H9 (cell line): ENCODE data around the gene POMGNT1. TPM values are rescaled to one million over a fixed set of nuclear protein-coding genes. Genes with fewer than 3 reads are reported as not detected.

Experiments used
- DNase-seq: peaks from one replicate; pipeline ENCODE4 v3.0.0-alpha.2; 2017
- H2AFZ ChIP-seq: one replicate; pipeline ENCODE4 v1.6.1; 2013; ENCODE audit warnings: mild to moderate bottlenecking, low read length, control low read depth, moderate library complexity
- H2AK5ac ChIP-seq: 2 replicates; pipeline ENCODE4 v1.6.1; 2013; ENCODE audit warnings: low read length, control low read depth, mixed read lengths; ENCODE audit not compliant: insufficient read length
- H2BK120ac ChIP-seq: one replicate; pipeline ENCODE4 v1.6.1; 2013; ENCODE audit warnings: low read depth, mild to moderate bottlenecking, low read length, control low read depth, inconsistent platforms; ENCODE audit not compliant: poor library complexity, severe bottlenecking
- H2BK12ac ChIP-seq: 2 replicates; pipeline ENCODE4 v1.6.1; 2013; ENCODE audit warnings: low read length, control low read depth, mixed read lengths, low read depth; ENCODE audit not compliant: insufficient read length
- H2BK15ac ChIP-seq: 2 replicates; pipeline ENCODE4 v1.6.1; 2013; ENCODE audit warnings: low read depth, low read length, control low read depth
- H2BK20ac ChIP-seq: one replicate; pipeline ENCODE4 v1.6.1; 2013; ENCODE audit warnings: low read depth, mild to moderate bottlenecking, low read length, control low read depth, inconsistent platforms; ENCODE audit not compliant: poor library complexity, severe bottlenecking
- H2BK5ac ChIP-seq: 2 replicates; pipeline ENCODE4 v1.6.1; 2013; ENCODE audit warnings: low read length, control low read depth, mixed read lengths; ENCODE audit not compliant: insufficient read length
- H3K14ac ChIP-seq: 2 replicates; pipeline ENCODE4 v1.6.1; 2013; ENCODE audit warnings: low read length, control low read depth; ENCODE audit not compliant: insufficient read depth
- H3K18ac ChIP-seq: 2 replicates; pipeline ENCODE4 v1.6.1; 2013; ENCODE audit warnings: low read depth, mild to moderate bottlenecking, mixed read lengths, low read length, control low read depth; ENCODE audit not compliant: insufficient read length
- H3K23ac ChIP-seq: 2 replicates; pipeline ENCODE4 v1.6.1; 2013; ENCODE audit warnings: low read length, control low read depth, mixed read lengths, low read depth; ENCODE audit not compliant: insufficient read length
- H3K23me2 ChIP-seq: 2 replicates; pipeline ENCODE4 v1.6.1; 2013; ENCODE audit warnings: low read depth, mild to moderate bottlenecking, mixed read lengths, low read length, control low read depth; ENCODE audit not compliant: insufficient read length, poor library complexity, severe bottlenecking
- H3K27ac ChIP-seq: 2 replicates; pipeline ENCODE4 v1.5.1; 2013; ENCODE audit warnings: low read length, control low read depth, mixed read lengths, low read depth; ENCODE audit not compliant: insufficient read length
- H3K27me3 ChIP-seq: 2 replicates; pipeline ENCODE4 v1.6.1; 2013; ENCODE audit warnings: low read length, control low read depth, inconsistent platforms; ENCODE audit not compliant: insufficient read depth
- H3K4ac ChIP-seq: 2 replicates; pipeline ENCODE4 v1.6.1; 2013; ENCODE audit warnings: low read depth, mild to moderate bottlenecking, control low read depth, inconsistent platforms, low read length, moderate library complexity
- H3K4me1 ChIP-seq: 2 replicates; pipeline ENCODE4 v1.6.1; 2013; ENCODE audit warnings: low read length, control low read depth, inconsistent platforms; ENCODE audit not compliant: insufficient read depth
- H3K4me2 ChIP-seq: 2 replicates; pipeline ENCODE4 v1.6.1; 2013; ENCODE audit warnings: low read length, control low read depth, mixed read lengths; ENCODE audit not compliant: insufficient read length, insufficient read depth
- H3K56ac ChIP-seq: 2 replicates; pipeline ENCODE4 v1.6.1; 2013; ENCODE audit warnings: low read depth, mild to moderate bottlenecking, mixed read lengths, low read length, control low read depth; ENCODE audit not compliant: insufficient read length
- H3K79me1 ChIP-seq: 2 replicates; pipeline ENCODE4 v1.6.1; 2013; ENCODE audit warnings: low read depth, mild to moderate bottlenecking, moderate library complexity, low read length, control low read depth, inconsistent platforms; ENCODE audit not compliant: insufficient read depth, poor library complexity, severe bottlenecking
- H3K79me2 ChIP-seq: 2 replicates; pipeline ENCODE4 v1.6.1; 2013; ENCODE audit warnings: low read length, control low read depth, inconsistent platforms; ENCODE audit not compliant: insufficient read depth
- H3K9ac ChIP-seq: 2 replicates; pipeline ENCODE4 v1.6.1; 2013; ENCODE audit warnings: low read length, control low read depth, mixed read lengths; ENCODE audit not compliant: insufficient read length; ENCODE audit errors: extremely low read depth
- H3K9me3 ChIP-seq: one replicate; pipeline ENCODE4 v1.6.1; 2013; ENCODE audit warnings: low read depth, low read length, inconsistent platforms; ENCODE audit not compliant: control insufficient read depth
- H3T11ph ChIP-seq: one replicate; pipeline ENCODE4 v1.6.1; 2013; ENCODE audit warnings: mild to moderate bottlenecking, low read length, control low read depth, inconsistent platforms
- H4K20me1 ChIP-seq: one replicate; pipeline ENCODE4 v1.6.1; 2013; ENCODE audit not compliant: control insufficient read depth, insufficient read length, insufficient read depth
- H4K5ac ChIP-seq: 2 replicates; pipeline ENCODE4 v1.6.1; 2013; ENCODE audit warnings: low read depth, mild to moderate bottlenecking, mixed read lengths, low read length, control low read depth; ENCODE audit not compliant: insufficient read length
- H4K8ac ChIP-seq: replicated peaks from 2 replicates; pipeline ENCODE4 v1.6.1; 2013; ENCODE audit warnings: low read length, control low read depth, mixed read lengths, low read depth; ENCODE audit not compliant: insufficient read length
- H4K91ac ChIP-seq: 2 replicates; pipeline ENCODE4 v1.6.1; 2013; ENCODE audit warnings: low read depth, mild to moderate bottlenecking, moderate library complexity, mixed read lengths, low read length, control low read depth; ENCODE audit not compliant: insufficient read length
- H3K27ac Mint-ChIP-seq, 3 experiments: 2 replicates in 2 of 3; 3 replicates in 1 of 3; pipeline ENCODE4 v1.8.0; 2020 to 2021; ENCODE audit warnings: mixed read lengths in 3 of 3, mild to moderate bottlenecking in 1 of 3, moderate library complexity in 1 of 3
- H3K27me3 Mint-ChIP-seq: 2 replicates; pipeline ENCODE4 v1.8.0; 2021; ENCODE audit warnings: low read depth, mild to moderate bottlenecking, moderate library complexity, mixed read lengths
- H3K36me3 Mint-ChIP-seq, 3 experiments: 2 replicates in 2 of 3; 3 replicates in 1 of 3; pipeline ENCODE4 v1.8.0; 2020 to 2021; ENCODE audit warnings: low read depth in 3 of 3, mixed read lengths in 3 of 3; ENCODE audit not compliant: insufficient read depth in 1 of 3
- H3K4me1 Mint-ChIP-seq, 2 experiments: 2 replicates each; pipeline ENCODE4 v1.8.0; 2020; ENCODE audit warnings: mixed read lengths in 2 of 2
- H3K4me3 Mint-ChIP-seq, 2 experiments: 2 replicates in 1 of 2; 3 replicates in 1 of 2; pipeline ENCODE4 v1.8.0; 2020 to 2021; ENCODE audit warnings: mild to moderate bottlenecking in 2 of 2, mixed read lengths in 2 of 2, moderate library complexity in 1 of 2
- H3K9me3 Mint-ChIP-seq, 2 experiments: 2 replicates in 1 of 2; 3 replicates in 1 of 2; pipeline ENCODE4 v1.8.0; 2020; ENCODE audit warnings: mild to moderate bottlenecking in 2 of 2, mixed read lengths in 2 of 2, moderate library complexity in 1 of 2
- CTCF ChIP-seq: fragments of 200-600 bp; sonication (generic); conservative IDR thresholded peaks from 3 replicates; pipeline ENCODE4 v1.8.0; 2021; ENCODE audit warnings: antibody characterized with exemption, mild to moderate bottlenecking
- total RNA-seq: library from RNA; stranded (reverse); gene quantifications from 2 replicates; pipeline ENCODE4 v1.2.1, GENCODE V29; 2021

Gene POMGNT1
- total RNA-seq, 1 experiment from 2014 or later: 62.6 TPM

DNA sequence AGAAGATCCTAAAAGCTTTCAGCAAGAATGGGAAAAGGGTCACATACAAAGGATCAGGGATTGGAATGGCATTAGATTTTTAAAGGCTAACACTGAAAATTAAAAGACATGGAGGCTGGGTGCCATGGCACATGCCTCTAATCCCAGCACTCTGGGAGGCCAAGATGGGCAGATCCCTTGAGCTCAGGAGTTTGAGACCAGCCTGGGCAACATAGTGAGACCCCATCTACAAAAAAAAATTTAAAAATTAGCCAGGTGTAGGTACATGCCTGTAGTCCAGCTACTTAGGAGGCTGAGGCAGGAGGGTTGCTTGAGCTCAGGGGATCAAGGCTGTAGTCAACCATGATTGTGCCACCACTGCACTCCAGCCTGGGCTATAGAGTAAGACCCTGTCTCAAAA lies 17.3 kb upstream of the POMGNT1 start:
- no peaks in the 10 kb centered on the region; a peak in 1 of 5 replicates for H3K9me3 Mint-ChIP-seq
- Histone ChIP-seq H2AFZ (no peak overlapping the region), H3K18ac (no peak overlapping the region), H3K79me1 (no peaks in the 10 kb centered on the region), H3K79me2 (no peaks in the 10 kb centered on the region), H3K23ac (no peak overlapping the region), H3T11ph (no peak overlapping the region), H3K23me2 (no peaks in the 10 kb centered on the region), H3K9me3 (no peaks in the 10 kb centered on the region), H2BK12ac (no peak overlapping the region), H3K27me3 (no peaks in the 10 kb centered on the region), H2BK15ac (no peak overlapping the region), H2BK120ac (no peak overlapping the region), H4K91ac (no peak overlapping the region), H2BK5ac (no peak overlapping the region), H2AK5ac (no peak overlapping the region), H3K9ac (no peak overlapping the region), H4K5ac (no peak overlapping the region), H2BK20ac (no peak overlapping the region), H4K20me1 (no peaks in the 10 kb centered on the region), H3K56ac (no peak overlapping the region), H4K8ac (no peak overlapping the region), H3K27ac (no peak overlapping the region), H3K4ac (no peak overlapping the region), H3K14ac (no peak overlapping the region), H3K4me2 (no peak overlapping the region), H3K4me1 (no peaks in the 10 kb centered on the region)
- no peaks in the 10 kb centered on the region for H3K4me1 Mint-ChIP-seq
- TF ChIP-seq CTCF: no peak
- H3K27me3 Mint-ChIP-seq: no peaks in the 10 kb centered on the region
- H3K27ac Mint-ChIP-seq: no peak overlapping the region; a peak in 1 of 7 replicates
- H3K36me3 Mint-ChIP-seq: peaks cover 0 to 8% (median 4%) of the 10 kb centered on the region in 3 experiments; a peak in 2 of 7 replicates
- H3K4me3 Mint-ChIP-seq: no peak overlapping the region
- DNase-seq: no peak
